Measurements from ENCODE around the gene DENND1A. TPM values are rescaled to one million over a fixed set of nuclear protein-coding genes. Genes with fewer than 3 reads are reported as not detected.

The DENND1A gene
- total RNA-seq, 4 donors from 2014 or later = 15.8 to 33.5 (median 23.9) TPM

GRCh38 chr9:123480096-123480495 is 449.8 kb downstream of the DENND1A start:
- TF ChIP-seq CTCF (IDR thresholded peaks at IDR 0.05) (no peak), POLR2A (IDR thresholded peaks at IDR 0.05) (no peak), EP300 (IDR thresholded peaks at IDR 0.05) (no peak), POLR2AphosphoS5 (IDR thresholded peaks at IDR 0.05) (no peak)
- no peaks in the 10 kb centered on the region for H3K27me3 ChIP-seq
- no peak overlapping the region for H3K4me3 ChIP-seq
- H3K4me1 ChIP-seq = no peaks in the 10 kb centered on the region
- H3K9me3 ChIP-seq = no peaks in the 10 kb centered on the region
- 96% methylated on average over 9 of the region's 9 CpGs for WGBS
- DNase-seq (ENCODE audit: low spot score in 2 of 2) = no peak
- H3K36me3 ChIP-seq = no peaks in the 10 kb centered on the region
- no peak overlapping the region for H3K27ac ChIP-seq

- Histone ChIP-seq H3K4me1 (no peaks in the 10 kb centered on the region), H3K27me3 (no peaks in the 10 kb centered on the region), H3K36me3 (no peaks in the 10 kb centered on the region), H3K9me3 (no peaks in the 10 kb centered on the region), H3K4me3 (no peak overlapping the region), H3K27ac (no peak overlapping the region)
- no peak for TF ChIP-seq CTCF (IDR thresholded peaks at IDR 0.05)
- no peak for TF ChIP-seq POLR2AphosphoS5 (IDR thresholded peaks at IDR 0.05)
- TF ChIP-seq EP300 (IDR thresholded peaks at IDR 0.05) = no peak
- no peak for TF ChIP-seq POLR2A (IDR thresholded peaks at IDR 0.05)
- no peak for DNase-seq (ENCODE audit: low spot score in 2 of 2)
- 92% methylated on average over 5 of the region's 5 CpGs for WGBS
Measured at GRCh38 chr9:123478967-123479602, 450.8 kb downstream of the DENND1A start.

- WGBS = 97% methylated on average over 6 of the region's 6 CpGs
- Histone ChIP-seq H3K4me3 (no peak overlapping the region), H3K27me3 (no peaks in the 10 kb centered on the region), H3K36me3 (no peaks in the 10 kb centered on the region), H3K9me3 (no peaks in the 10 kb centered on the region), H3K27ac (no peak overlapping the region), H3K4me1 (no peaks in the 10 kb centered on the region)
- peak in 1 of 2 donors; percentile 18 for DNase-seq (ENCODE audit: low spot score in 2 of 2)
- TF ChIP-seq EP300 (IDR thresholded peaks at IDR 0.05) (no peak), POLR2A (IDR thresholded peaks at IDR 0.05) (no peak), CTCF (IDR thresholded peaks at IDR 0.05) (no peak), POLR2AphosphoS5 (IDR thresholded peaks at IDR 0.05) (no peak)
Measured at GRCh38 chr9:123478160-123478559, 451.8 kb downstream of the DENND1A start.

- Histone ChIP-seq H3K27ac (no peak overlapping the region), H3K9me3 (no peaks in the 10 kb centered on the region), H3K36me3 (no peaks in the 10 kb centered on the region), H3K4me1 (no peaks in the 10 kb centered on the region), H3K4me3 (no peak overlapping the region), H3K27me3 (no peaks in the 10 kb centered on the region)
- 94% methylated on average over 11 of the region's 11 CpGs for WGBS
- no peak for DNase-seq (ENCODE audit: low spot score in 2 of 2)
- TF ChIP-seq POLR2A (IDR thresholded peaks at IDR 0.05) (no peak), CTCF (IDR thresholded peaks at IDR 0.05) (no peak), EP300 (IDR thresholded peaks at IDR 0.05) (no peak), POLR2AphosphoS5 (IDR thresholded peaks at IDR 0.05) (no peak)
Measured at GRCh38 chr9:123475407-123475806, 454.5 kb downstream of the DENND1A start.

GRCh38 chr9:123472862-123473614 is 456.9 kb downstream of the DENND1A start:
- TF ChIP-seq POLR2A (IDR thresholded peaks at IDR 0.05) = no peak
- no peak for TF ChIP-seq EP300 (IDR thresholded peaks at IDR 0.05)
- TF ChIP-seq CTCF (IDR thresholded peaks at IDR 0.05) = no peak
- TF ChIP-seq POLR2AphosphoS5 (IDR thresholded peaks at IDR 0.05) = no peak
- Histone ChIP-seq H3K27ac (no peak overlapping the region), H3K27me3 (no peaks in the 10 kb centered on the region), H3K9me3 (no peaks in the 10 kb centered on the region), H3K4me1 (no peaks in the 10 kb centered on the region), H3K4me3 (no peak overlapping the region), H3K36me3 (no peaks in the 10 kb centered on the region)
- WGBS = 76% methylated on average over 14 of the region's 14 CpGs
- DNase-seq (ENCODE audit: low spot score in 2 of 2) = peak in 1 of 2 donors; percentile 47
